ENCODE data around the gene PROC.

DNA sequence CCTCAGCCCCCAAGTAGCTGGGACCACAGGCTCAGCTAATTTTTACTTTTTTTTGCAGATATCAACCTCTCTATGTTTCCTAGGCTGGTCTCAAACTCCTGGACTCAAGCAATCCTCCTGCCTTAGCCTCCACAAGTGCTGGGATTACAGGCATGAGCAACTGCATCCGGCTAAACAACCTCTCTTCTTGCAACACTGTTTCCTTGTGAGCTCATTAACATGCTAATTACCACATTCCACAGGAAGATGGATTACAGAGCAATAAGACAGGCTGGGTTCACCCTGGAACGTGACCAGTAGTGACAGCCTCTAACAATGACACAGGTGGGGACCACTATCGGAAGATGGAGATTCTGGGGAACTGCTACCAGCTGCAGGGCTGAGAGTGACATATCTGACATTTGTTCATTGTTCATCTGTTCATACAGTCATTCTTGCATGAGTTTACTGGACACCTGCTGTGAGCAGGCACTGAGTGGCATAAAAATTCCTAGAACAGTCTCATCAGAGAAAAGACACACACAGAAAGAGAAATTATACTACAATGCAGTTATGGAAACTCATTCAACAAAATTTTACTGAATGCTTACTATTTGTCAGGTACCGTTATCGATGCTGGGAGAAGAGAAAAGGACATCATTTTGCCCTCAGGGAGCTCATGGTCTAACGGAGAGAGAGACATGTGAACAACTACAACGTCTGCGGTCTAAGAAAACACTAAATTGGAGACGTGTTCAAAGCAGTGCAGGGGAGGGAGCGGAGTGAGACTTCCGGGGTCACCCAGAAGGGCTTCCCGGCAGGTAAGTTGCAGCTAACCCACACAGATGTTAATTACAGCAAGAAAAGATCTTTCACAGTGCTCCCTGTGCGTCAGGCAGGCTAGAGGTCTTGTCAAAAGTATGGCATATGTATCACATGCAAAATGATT is 37.6 kb downstream of the PROC start:
- TF ChIP-seq, protein P1, sequence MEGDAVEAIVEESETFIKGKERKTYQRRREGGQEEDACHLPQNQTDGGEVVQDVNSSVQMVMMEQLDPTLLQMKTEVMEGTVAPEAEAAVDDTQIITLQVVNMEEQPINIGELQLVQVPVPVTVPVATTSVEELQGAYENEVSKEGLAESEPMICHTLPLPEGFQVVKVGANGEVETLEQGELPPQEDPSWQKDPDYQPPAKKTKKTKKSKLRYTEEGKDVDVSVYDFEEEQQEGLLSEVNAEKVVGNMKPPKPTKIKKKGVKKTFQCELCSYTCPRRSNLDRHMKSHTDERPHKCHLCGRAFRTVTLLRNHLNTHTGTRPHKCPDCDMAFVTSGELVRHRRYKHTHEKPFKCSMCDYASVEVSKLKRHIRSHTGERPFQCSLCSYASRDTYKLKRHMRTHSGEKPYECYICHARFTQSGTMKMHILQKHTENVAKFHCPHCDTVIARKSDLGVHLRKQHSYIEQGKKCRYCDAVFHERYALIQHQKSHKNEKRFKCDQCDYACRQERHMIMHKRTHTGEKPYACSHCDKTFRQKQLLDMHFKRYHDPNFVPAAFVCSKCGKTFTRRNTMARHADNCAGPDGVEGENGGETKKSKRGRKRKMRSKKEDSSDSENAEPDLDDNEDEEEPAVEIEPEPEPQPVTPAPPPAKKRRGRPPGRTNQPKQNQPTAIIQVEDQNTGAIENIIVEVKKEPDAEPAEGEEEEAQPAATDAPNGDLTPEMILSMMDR (IDR thresholded peaks at IDR 0.05), result no peak
- no peak for TF ChIP-seq POLR2A (IDR thresholded peaks at IDR 0.05)
- TF ChIP-seq POLR2AphosphoS5 (IDR thresholded peaks at IDR 0.05), result no peak
